H1 (cell line): Measurements from ENCODE around the gene EPHB3. TPM values are rescaled to one million over a fixed set of nuclear protein-coding genes. Genes with fewer than 3 reads are reported as not detected.

ENCODE experiments used
- CTCF ChIA-PET: fragments of 300-600 bp; sonication (Branson Sonifier 250); formaldehyde crosslinking; loops from one replicate; lab custom pipeline; 2021; ENCODE audit not compliant: partially characterized antibody; lab: Charles Lee
- POLR2A ChIA-PET: fragments of 300-600 bp; sonication (Branson Sonifier 250); formaldehyde crosslinking; loops from one replicate; lab custom pipeline; 2021; ENCODE audit warnings: inconsistent platforms; ENCODE audit not compliant: partially characterized antibody; lab: Charles Lee
- DNase-seq, 2 experiments: peaks; one replicate each; pipeline versions ENCODE4 v3.0.0 to v3.0.0-alpha.2; 2010 to 2022; ENCODE audit warnings: low spot score in 2 of 2, low read depth in 1 of 2, mixed read lengths in 1 of 2
- FAIRE-seq: peaks from 2 replicates; lab custom pipeline; 2011; peaks lifted over from hg19 to GRCh38; lab: Jason Lieb, UNC
- H2AFZ ChIP-seq: 2 replicates; pipeline ENCODE4 v1.8.1; 2012; ENCODE audit warnings: low read length, inconsistent platforms
- H2AK5ac ChIP-seq: 2 replicates; pipeline ENCODE4 v1.6.1; 2013; ENCODE audit warnings: low read depth, low read length
- H2BK120ac ChIP-seq: replicated peaks from 2 replicates; pipeline ENCODE3; 2013; ENCODE audit warnings: low read depth, low read length, inconsistent platforms
- H2BK12ac ChIP-seq: 2 replicates; pipeline ENCODE4 v1.6.1; 2013; ENCODE audit warnings: low read depth, low read length
- H2BK15ac ChIP-seq: 2 replicates; pipeline ENCODE4 v1.6.1; 2013; ENCODE audit warnings: low read length
- H2BK20ac ChIP-seq: 2 replicates; pipeline ENCODE4 v1.6.1; 2013; ENCODE audit warnings: low read length
- H2BK5ac ChIP-seq: 2 replicates; pipeline ENCODE4 v1.6.1; 2013; ENCODE audit warnings: low read depth, low read length
- H3K14ac ChIP-seq: 2 replicates; pipeline ENCODE4 v1.6.1; 2013; ENCODE audit warnings: inconsistent platforms; ENCODE audit not compliant: insufficient read length
- H3K18ac ChIP-seq: 2 replicates; pipeline ENCODE4 v1.6.1; 2013; ENCODE audit warnings: low read length; ENCODE audit errors: extremely low read depth
- H3K23ac ChIP-seq: 2 replicates; pipeline ENCODE4 v1.6.1; 2013; ENCODE audit warnings: inconsistent platforms; ENCODE audit not compliant: insufficient read length
- H3K23me2 ChIP-seq: 2 replicates; pipeline ENCODE4 v1.6.1; 2013; ENCODE audit warnings: low read depth, low read length
- H3K27ac ChIP-seq: 2 replicates; pipeline ENCODE4 v1.6.1; 2011; ENCODE audit warnings: low read depth, low read length, inconsistent platforms
- H3K27me3 ChIP-seq, 4 experiments: replicated peaks in 1 of 4; 1 replicate in 1 of 4; 2 replicates in 3 of 4; pipeline versions ENCODE4 v1.6.1 to v1.8.1; 2011 to 2013; ENCODE audit warnings: low read length in 3 of 4, mild to moderate bottlenecking in 3 of 4, inconsistent platforms in 2 of 4, mixed read lengths in 2 of 4, moderate library complexity in 1 of 4; ENCODE audit not compliant: control insufficient read depth in 3 of 4, insufficient read depth in 3 of 4; ENCODE audit errors: extremely low read depth in 1 of 4
- H3K36me3 ChIP-seq, 4 experiments: 2 replicates each; pipeline versions ENCODE4 v1.6.1 to v1.8.1; 2011 to 2013; ENCODE audit warnings: mild to moderate bottlenecking in 4 of 4, low read length in 3 of 4, moderate library complexity in 2 of 4, control low read depth in 1 of 4, inconsistent platforms in 1 of 4; ENCODE audit not compliant: insufficient read depth in 4 of 4, control insufficient read depth in 2 of 4
- H3K4ac ChIP-seq: replicated peaks from 2 replicates; pipeline ENCODE3; 2013; ENCODE audit warnings: low read length, low read depth, mixed read lengths, inconsistent platforms; ENCODE audit not compliant: insufficient read length
- H3K4me1 ChIP-seq, 4 experiments: replicated peaks in 1 of 4; 1 replicate in 1 of 4; 2 replicates in 3 of 4; pipeline versions ENCODE4 v1.6.1 to v1.8.1; 2011 to 2013; ENCODE audit warnings: low read length in 3 of 4, inconsistent platforms in 2 of 4, mixed read lengths in 1 of 4; ENCODE audit not compliant: insufficient read depth in 4 of 4, control insufficient read depth in 3 of 4
- H3K4me2 ChIP-seq, 2 experiments: 2 replicates each; pipeline versions ENCODE4 v1.6.1 to v1.8.1; 2011 to 2013; ENCODE audit warnings: low read depth in 2 of 2, low read length in 2 of 2, control low read depth in 1 of 2, inconsistent platforms in 1 of 2, mild to moderate bottlenecking in 1 of 2; ENCODE audit not compliant: insufficient read depth in 1 of 2
- H3K4me3 ChIP-seq, 4 experiments: fragments of 200-600, 300-600 bp in 1 of 4; sonication (generic), shearing (Covaris generic), sonication (Bioruptor Twin) in 1 of 4; 2 replicates each; pipeline versions ENCODE4 v1.5.1 to v1.8.1; 2011 to 2016; ENCODE audit warnings: low read length in 4 of 4, low read depth in 3 of 4, control low read depth in 2 of 4, inconsistent platforms in 2 of 4, mild to moderate bottlenecking in 2 of 4, mixed read lengths in 1 of 4, moderate library complexity in 1 of 4; ENCODE audit not compliant: insufficient read depth in 2 of 4; ENCODE audit errors: extremely low read depth in 1 of 4
- H3K56ac ChIP-seq: replicated peaks from 2 replicates; pipeline ENCODE3; 2013; ENCODE audit warnings: low read depth, mild to moderate bottlenecking, mixed read lengths, low read length, inconsistent platforms; ENCODE audit not compliant: insufficient read length
- H3K79me1 ChIP-seq: 2 replicates; pipeline ENCODE4 v1.6.1; 2013; ENCODE audit warnings: low read depth, low read length, control low read depth
- H3K79me2 ChIP-seq, 2 experiments: 2 replicates each; pipeline versions ENCODE4 v1.6.1 to v1.8.1; 2012 to 2013; ENCODE audit warnings: low read length in 2 of 2, mild to moderate bottlenecking in 2 of 2, inconsistent platforms in 1 of 2; ENCODE audit not compliant: insufficient read depth in 2 of 2, control insufficient read depth in 1 of 2
- H3K9ac ChIP-seq, 4 experiments: replicated peaks in 1 of 4; 1 replicate in 1 of 4; 2 replicates in 3 of 4; pipeline versions ENCODE4 v1.6.1 to v1.8.1; 2011 to 2013; ENCODE audit warnings: low read depth in 3 of 4, low read length in 3 of 4, control low read depth in 2 of 4, mild to moderate bottlenecking in 2 of 4, moderate library complexity in 2 of 4, inconsistent platforms in 1 of 4; ENCODE audit errors: extremely low read depth in 1 of 4
- H3K9me3 ChIP-seq, 2 experiments: 2 replicates each; pipeline versions ENCODE4 v1.6.1 to v1.8.1; 2012 to 2013; ENCODE audit warnings: mild to moderate bottlenecking in 2 of 2, moderate library complexity in 2 of 2, control low read depth in 1 of 2, inconsistent platforms in 1 of 2, low read depth in 1 of 2, low read length in 1 of 2, mixed read lengths in 1 of 2; ENCODE audit not compliant: insufficient read depth in 2 of 2
- H4K20me1 ChIP-seq, 2 experiments: replicated peaks in 1 of 2; 2 replicates each; pipeline versions ENCODE3 to v1.8.1; 2011 to 2013; ENCODE audit warnings: inconsistent platforms in 2 of 2, low read length in 2 of 2, mild to moderate bottlenecking in 1 of 2; ENCODE audit not compliant: insufficient read depth in 2 of 2, control insufficient read depth in 1 of 2
- H4K5ac ChIP-seq: 2 replicates; pipeline ENCODE4 v1.6.1; 2013; ENCODE audit warnings: low read length, low read depth, mixed read lengths, inconsistent platforms; ENCODE audit not compliant: insufficient read length
- H4K8ac ChIP-seq: 2 replicates; pipeline ENCODE4 v1.8.0; 2013; ENCODE audit warnings: mild to moderate bottlenecking, moderate library complexity, low read length, inconsistent platforms; ENCODE audit not compliant: insufficient read depth; ENCODE audit errors: extremely low read depth
- H4K91ac ChIP-seq: replicated peaks from 2 replicates; pipeline ENCODE3; 2013; ENCODE audit warnings: low read length, mixed read lengths, inconsistent platforms; ENCODE audit not compliant: insufficient read length
- MAX ChIP-seq: IDR thresholded peaks from 2 replicates; pipeline ENCODE4 v1.6.1; 2012; ENCODE audit warnings: inconsistent platforms
- PHF8 ChIP-seq: fragments of 200-600 bp; sonication (generic); conservative IDR thresholded peaks from 2 replicates; pipeline ENCODE4 v1.7.1; 2012; ENCODE audit warnings: low read depth, mild to moderate bottlenecking, inconsistent platforms, low read length, moderate library complexity
- TAF7 ChIP-seq: optimal IDR thresholded peaks from 2 replicates; pipeline ENCODE3; 2011; ENCODE audit warnings: low read depth, mild to moderate bottlenecking, inconsistent platforms, low read length, moderate library complexity, borderline replicate concordance
- WGBS, 2 experiments: shearing (Covaris generic) in 1 of 2; methylation state at CpG; one replicate each; pipeline versions ENCODE4 v1.1.6 to v1.1.7; 2013 to 2015; ENCODE audit warnings: low lambda C conversion rate in 2 of 2, mixed read lengths in 2 of 2, inconsistent platforms in 1 of 2, low coverage in 1 of 2, missing lambda C conversion rate in 1 of 2; ENCODE audit not compliant: insufficient replicate concordance in 2 of 2, insufficient coverage in 1 of 2, insufficient read length in 1 of 2; ENCODE audit errors: extremely low coverage in 1 of 2, missing lambda C conversion rate in 1 of 2; 5-methylcytosine and 5-hydroxymethylcytosine counted together
- polyA plus RNA-seq, 7 experiments: library from polyadenylated mRNA; depleted of rRNA in 3 of 7; stranded (reverse) in 5 of 7; unstranded in 2 of 7; fragments of >200 nt in 5 of 7; fragments of 200-250 nt in 2 of 7; gene quantifications; 1 replicate in 5 of 7; 2 replicates in 1 of 7; 4 replicates in 1 of 7; pipeline versions ENCODE4 v1.2.1 to v1.2.3, GENCODE V29; 2011 to 2013; ENCODE audit warnings: missing spikeins in 2 of 7, mixed read lengths in 2 of 7
- total RNA-seq: library from RNA; stranded (reverse); fragmentation: NEBNext Ultra II Directional; extraction: Animal tissue kit (Norgen Biotek cat#: 25700); gene quantifications from 2 replicates; pipeline ENCODE4 v1.2.1, GENCODE V29; 2021

Gene EPHB3
- total and polyA plus RNA-seq, 2 of the 8 experiments (the other 6 are each of a cell fraction or from before 2014, with no cell fraction given), result 0.41 to 0.91 TPM

DNA sequence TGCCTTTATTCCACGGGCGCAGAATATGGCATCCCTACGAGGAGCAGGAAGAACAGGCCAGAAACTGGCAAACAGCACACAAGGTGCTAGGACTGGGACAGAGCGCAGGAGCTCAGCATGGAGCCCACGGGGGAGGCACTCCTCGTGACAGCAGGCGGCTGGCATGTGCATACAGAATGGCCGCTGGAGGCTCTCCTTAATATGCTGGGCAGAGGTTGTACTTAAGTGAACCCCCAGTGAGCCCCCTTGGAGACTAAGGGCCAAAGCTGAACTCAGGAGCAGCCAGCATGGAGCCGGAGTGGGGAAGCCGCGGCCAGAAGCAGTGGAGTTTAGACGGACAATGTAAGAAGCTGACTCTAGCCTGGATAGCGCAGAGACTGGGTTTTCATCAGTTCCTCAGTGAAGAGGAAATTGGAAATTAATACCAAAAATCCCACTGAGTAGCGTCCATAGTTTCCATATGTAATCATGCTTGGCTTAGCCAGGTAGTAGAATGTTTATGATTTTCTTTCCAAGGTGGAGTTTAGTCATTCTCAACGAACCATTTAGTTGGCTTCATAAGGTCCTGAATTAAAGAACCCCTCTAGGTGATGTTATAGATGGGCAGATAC lies 69.4 kb downstream of the EPHB3 start:
- H3K4me1 ChIP-seq, result peaks cover 0 to 27% (median 14%) of the 10 kb centered on the region in 4 experiments; a peak in 6 of 7 replicates
- H3K27ac ChIP-seq, result no peak overlapping the region
- H4K5ac ChIP-seq, result no peak overlapping the region
- H3K9me3 ChIP-seq, result no peaks in the 10 kb centered on the region
- no peak for FAIRE-seq
- no peak overlapping the region for H3K23ac ChIP-seq
- H3K27me3 ChIP-seq, result peaks cover 0 to 5% (median 0%) of the 10 kb centered on the region in 4 experiments; a peak in 1 of 7 replicates
- no peaks in the 10 kb centered on the region for H3K36me3 ChIP-seq
- H4K20me1 ChIP-seq, result no peaks in the 10 kb centered on the region
- H3K4me2 ChIP-seq, result no peak overlapping the region
- no peak overlapping the region for H3K4me3 ChIP-seq
- CTCF ChIA-PET, result interaction anchor here (0.8 to 2.8 kb wide), 13 partner anchors 10 to 213 kb away, joined by 3 to 12 read pairs (median 3); partner anchors contain the start of genes EPHB3 and MAGEF1
- H2AK5ac ChIP-seq, result no peak overlapping the region
- TF ChIP-seq PHF8 (no peak), MAX (0 out of 2 replicates have a peak, but pooled peaks have one; percentile 20), TAF7 (no peak)
- no peak overlapping the region for H3K56ac ChIP-seq
- no peak overlapping the region for H2BK15ac ChIP-seq
- H3K23me2 ChIP-seq, result no peaks in the 10 kb centered on the region; the same call in 1 of the 2 replicates
- no peak overlapping the region for H3K9ac ChIP-seq
- no peak overlapping the region for H2BK120ac ChIP-seq
- WGBS, 2 experiments, result 91% methylated on average over 15 of the region's 15 CpGs; no CpG with 5 or more reads in 1 of the 2 experiments
- no peak for DNase-seq
- H2BK12ac ChIP-seq, result no peak overlapping the region; the same call in 1 of the 2 replicates
- H3K79me1 ChIP-seq, result no peaks in the 10 kb centered on the region
- no peak overlapping the region for H3K4ac ChIP-seq
- H3K79me2 ChIP-seq, result no peaks in the 10 kb centered on the region
- H4K8ac ChIP-seq, result no peak overlapping the region
- no peak overlapping the region for H3K14ac ChIP-seq
- no peak overlapping the region for H2BK5ac ChIP-seq
- no peak overlapping the region for H4K91ac ChIP-seq
- H3K18ac ChIP-seq, result no peak overlapping the region
- no peak overlapping the region for H2AFZ ChIP-seq
- H2BK20ac ChIP-seq, result no peak overlapping the region
- POLR2A ChIA-PET, result interaction anchor here (0.6 to 1.3 kb wide), 5 partner anchors 11 to 998 kb away, joined by 3 to 4 read pairs (median 3); no protein-coding TSS in a partner anchor
